Mesenteric fat pad (tissue), 1 donor: ENCODE measurements around the gene MYH14. TPM values are rescaled to one million over a fixed set of nuclear protein-coding genes. Genes with fewer than 3 reads are reported as not detected.

Experiments used
- DNase-seq: peaks from one replicate; pipeline ENCODE4 v3.0.0-alpha.2; 2020; ENCODE audit warnings: low spot score
- total RNA-seq: library from RNA; stranded (reverse); fragmentation: NEBNext Ultra II Directional; extraction: Animal tissue kit (Norgen Biotek cat#: 25700); gene quantifications from one replicate; pipeline ENCODE4 v1.2.1, GENCODE V29; 2021
- donor health status: DM: yes; HTN: yes; CAD: no.

The MYH14 gene
- total RNA-seq, 1 donor from 2014 or later: 26.4 TPM

- DNase-seq: no peak
Measured at GRCh38 chr19:50358483-50359327, 155.3 kb downstream of the MYH14 start.

- no peak for DNase-seq
Measured at GRCh38 chr19:50359328-50359818, 156.0 kb downstream of the MYH14 start.

Other genes starting within 250 kb of the MYH14 start
- 3.0 TPM for gene SIGLEC11, start 242.4 kb upstream of the MYH14 start, total RNA-seq
- 27.5 TPM for gene VRK3, start 178.2 kb upstream of the MYH14 start, total RNA-seq
- gene ZNF473, start 177.6 kb upstream of the MYH14 start, total RNA-seq: 6.8 TPM
- gene IZUMO2, start 40.3 kb upstream of the MYH14 start, total RNA-seq: not detected
- 1.6 TPM for gene KCNC3, start 125.8 kb downstream of the MYH14 start, total RNA-seq
- 0.22 TPM for gene NAPSA, start 162.0 kb downstream of the MYH14 start, total RNA-seq
- gene NR1H2, start 172.8 kb downstream of the MYH14 start, total RNA-seq: 68.7 TPM
- gene POLD1, start 180.7 kb downstream of the MYH14 start, total RNA-seq: 13.9 TPM
- not detected for gene SPIB, start 215.3 kb downstream of the MYH14 start, total RNA-seq
- not detected for gene MYBPC2, start 229.3 kb downstream of the MYH14 start, total RNA-seq